ENCODE data around the gene STK32A.

The STK32A gene

DNA sequence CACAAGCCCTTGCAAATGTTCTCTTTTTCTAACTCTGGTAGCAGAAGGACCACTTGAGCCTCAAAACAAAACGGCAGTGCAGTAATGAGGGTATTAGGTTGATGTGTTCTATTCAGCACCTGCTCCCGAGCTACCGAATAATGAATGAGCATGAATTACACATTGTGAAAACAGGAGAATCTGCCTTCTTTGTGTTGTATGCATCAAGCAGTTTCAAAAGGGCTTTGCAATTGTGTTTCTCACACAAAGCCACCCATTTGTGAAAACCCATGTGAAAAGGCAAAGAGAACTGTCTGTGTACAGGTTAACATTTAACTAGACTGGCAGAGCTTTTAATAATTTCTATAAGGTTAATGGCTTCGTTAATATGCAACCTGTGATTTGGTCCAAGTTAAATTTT is 97.8 kb downstream of the STK32A start:
- no peak for DNase-seq (ENCODE audit: low read depth)
- H3K4me3 ChIP-seq (ENCODE audit: low read depth, low read length): no peak overlapping the region
- TF ChIP-seq, protein P1, sequence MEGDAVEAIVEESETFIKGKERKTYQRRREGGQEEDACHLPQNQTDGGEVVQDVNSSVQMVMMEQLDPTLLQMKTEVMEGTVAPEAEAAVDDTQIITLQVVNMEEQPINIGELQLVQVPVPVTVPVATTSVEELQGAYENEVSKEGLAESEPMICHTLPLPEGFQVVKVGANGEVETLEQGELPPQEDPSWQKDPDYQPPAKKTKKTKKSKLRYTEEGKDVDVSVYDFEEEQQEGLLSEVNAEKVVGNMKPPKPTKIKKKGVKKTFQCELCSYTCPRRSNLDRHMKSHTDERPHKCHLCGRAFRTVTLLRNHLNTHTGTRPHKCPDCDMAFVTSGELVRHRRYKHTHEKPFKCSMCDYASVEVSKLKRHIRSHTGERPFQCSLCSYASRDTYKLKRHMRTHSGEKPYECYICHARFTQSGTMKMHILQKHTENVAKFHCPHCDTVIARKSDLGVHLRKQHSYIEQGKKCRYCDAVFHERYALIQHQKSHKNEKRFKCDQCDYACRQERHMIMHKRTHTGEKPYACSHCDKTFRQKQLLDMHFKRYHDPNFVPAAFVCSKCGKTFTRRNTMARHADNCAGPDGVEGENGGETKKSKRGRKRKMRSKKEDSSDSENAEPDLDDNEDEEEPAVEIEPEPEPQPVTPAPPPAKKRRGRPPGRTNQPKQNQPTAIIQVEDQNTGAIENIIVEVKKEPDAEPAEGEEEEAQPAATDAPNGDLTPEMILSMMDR (IDR thresholded peaks at IDR 0.05; ENCODE audit: low read depth, low read length, missing control alignments): no peak
- in situ Hi-C loops (cut with HindIII; ENCODE audit: low sequenced_read_pairs): no loop called here

DNA sequence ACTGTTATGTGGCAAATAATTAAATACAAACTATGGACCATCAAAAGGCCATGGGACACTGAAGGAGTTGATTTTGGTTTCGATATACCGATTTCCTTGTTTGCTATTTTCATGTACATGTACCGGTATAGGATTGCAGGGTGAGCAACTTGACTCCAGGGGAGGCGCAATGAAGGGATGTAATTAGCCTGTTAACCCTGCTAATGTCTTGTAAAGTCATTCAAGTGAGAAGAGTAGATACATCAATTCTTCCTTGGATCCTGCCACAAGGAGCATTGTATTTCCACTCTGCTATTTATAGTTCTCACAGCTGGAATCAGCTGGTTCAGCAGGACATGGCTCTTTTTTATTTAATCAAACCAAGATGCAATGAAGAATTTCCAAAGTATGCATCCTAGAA is 102.0 kb downstream of the STK32A start:
- in situ Hi-C loops (cut with HindIII; ENCODE audit: low sequenced_read_pairs): no loop called here
- no peak overlapping the region for H3K4me3 ChIP-seq (ENCODE audit: low read depth, low read length)
- DNase-seq (ENCODE audit: low read depth): no peak
- TF ChIP-seq, protein P1 (IDR thresholded peaks at IDR 0.05; ENCODE audit: low read depth, low read length, missing control alignments): no peak

DNA sequence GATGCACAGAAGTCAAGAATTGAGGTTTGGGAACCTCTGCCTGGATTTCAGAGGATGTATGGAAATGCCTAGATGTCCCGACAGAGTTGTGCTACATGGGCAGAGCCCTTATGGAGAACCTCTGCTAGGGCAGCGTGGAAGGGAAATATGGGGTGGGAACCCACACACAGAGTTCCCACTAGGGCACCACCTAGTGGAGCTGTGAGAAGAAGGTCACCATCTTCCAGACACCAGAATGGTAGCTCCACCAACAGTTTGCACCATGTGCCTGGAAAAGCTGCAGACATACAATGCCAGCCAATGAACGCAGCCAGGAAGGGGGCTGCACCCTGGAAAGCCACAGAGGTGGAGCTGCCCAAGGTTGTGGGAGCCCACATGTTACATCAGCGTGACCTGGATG is 104.5 kb downstream of the STK32A start:
- in situ Hi-C loops (cut with HindIII; ENCODE audit: low sequenced_read_pairs): no loop called here
- no peak overlapping the region for H3K4me3 ChIP-seq (ENCODE audit: low read depth, low read length)
- TF ChIP-seq, protein P1 (IDR thresholded peaks at IDR 0.05; ENCODE audit: low read depth, low read length, missing control alignments): no peak

DNA sequence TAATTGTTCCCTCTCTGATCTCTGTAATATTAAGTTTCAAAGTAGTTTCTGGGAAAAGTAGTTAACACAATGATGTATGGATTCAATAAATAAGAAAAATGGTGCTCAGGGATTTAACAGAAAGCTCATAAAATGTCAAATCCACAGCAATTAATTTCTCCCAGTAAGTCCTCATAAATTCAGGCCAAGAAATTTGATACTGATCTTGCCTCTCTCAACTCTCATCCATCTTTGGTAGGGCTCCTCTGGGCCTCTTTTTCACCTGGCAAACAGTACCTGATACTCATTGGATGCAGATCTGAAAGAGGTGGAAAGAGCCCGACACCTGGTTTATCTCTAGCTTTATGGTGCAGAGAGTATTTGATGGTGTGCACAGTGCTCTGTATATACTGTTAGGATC is 106.1 kb downstream of the STK32A start:
- no peak for DNase-seq (ENCODE audit: low read depth)
- in situ Hi-C loops (cut with HindIII; ENCODE audit: low sequenced_read_pairs): no loop called here
- no peak overlapping the region for H3K4me3 ChIP-seq (ENCODE audit: low read depth, low read length)
- TF ChIP-seq, protein P1 (IDR thresholded peaks at IDR 0.05; ENCODE audit: low read depth, low read length, missing control alignments): no peak

More for the DNA sequence above, 104.5 kb downstream of the STK32A start:
- no peak for DNase-seq (ENCODE audit: low read depth)

DNA sequence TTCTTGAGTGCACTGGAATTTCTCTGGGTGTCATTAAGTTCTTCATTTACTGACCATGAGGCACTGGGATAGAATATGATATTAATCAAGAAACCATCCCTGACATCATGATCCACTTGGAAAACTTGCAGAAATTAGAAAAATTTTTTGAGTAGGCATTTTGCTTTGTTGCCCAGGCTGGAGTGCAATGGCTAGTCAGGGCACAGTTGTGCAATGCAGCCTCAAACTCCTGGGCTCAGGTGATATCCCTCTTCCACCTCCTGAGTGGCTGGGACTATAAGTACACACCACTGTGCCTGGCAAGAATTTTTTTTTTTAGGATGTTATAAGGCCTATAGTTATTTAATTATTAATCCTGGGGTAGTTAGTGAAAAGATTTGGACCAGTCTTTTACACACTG is 106.5 kb downstream of the STK32A start:
- in situ Hi-C loops (cut with HindIII; ENCODE audit: low sequenced_read_pairs): no loop called here
- no peak overlapping the region for H3K4me3 ChIP-seq (ENCODE audit: low read depth, low read length)
- DNase-seq (ENCODE audit: low read depth): no peak
- TF ChIP-seq, protein P1 (IDR thresholded peaks at IDR 0.05; ENCODE audit: low read depth, low read length, missing control alignments): no peak

DNA sequence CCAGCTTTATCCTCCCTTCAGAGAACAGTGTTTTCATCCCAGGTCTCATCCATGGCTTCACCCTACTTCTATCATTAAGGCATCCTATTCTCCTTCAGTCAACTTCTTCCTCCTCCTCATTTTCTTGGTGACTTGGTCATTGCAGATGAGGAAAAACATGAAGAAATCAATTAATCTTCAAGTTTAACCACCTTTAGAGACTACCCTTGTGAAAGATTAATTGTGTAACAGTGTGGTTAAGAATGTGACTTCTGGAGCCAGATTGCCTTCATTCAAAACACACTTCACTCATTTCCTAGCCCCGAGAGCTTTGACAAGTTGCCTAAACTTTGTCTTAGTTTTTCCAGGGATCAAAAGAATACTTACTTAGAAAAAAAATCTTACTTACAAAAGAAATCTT is 110.0 kb downstream of the STK32A start:
- TF ChIP-seq, protein P1 (IDR thresholded peaks at IDR 0.05; ENCODE audit: low read depth, low read length, missing control alignments): no peak
- DNase-seq (ENCODE audit: low read depth): no peak
- H3K4me3 ChIP-seq (ENCODE audit: low read depth, low read length): no peak overlapping the region
- in situ Hi-C loops (cut with HindIII; ENCODE audit: low sequenced_read_pairs): no loop called here
